GM12865 (cell line): ENCODE measurements around the gene PLA2G4B.

Experiments
- DNase-seq: peaks from one replicate; pipeline ENCODE4 v3.0.0; 2010; ENCODE audit warnings: low read depth
- H3K4me3 ChIP-seq: 2 replicates; pipeline ENCODE4 v1.5.1; 2011; ENCODE audit warnings: mild to moderate bottlenecking, low read depth, low read length, control low read depth
- CTCF ChIP-seq: IDR thresholded peaks from 2 replicates; pipeline ENCODE4 v1.5.1; 2011; ENCODE audit warnings: low read length, control low read depth, low read depth, inconsistent platforms; ENCODE audit not compliant: insufficient read depth; ENCODE audit errors: missing control alignments

Gene PLA2G4B

GRCh38 chr15:41885841-41886240, 47.2 kb downstream of the PLA2G4B start:
- DNase-seq, result no peak
- no peak for TF ChIP-seq CTCF
- no peak overlapping the region for H3K4me3 ChIP-seq

- no peak overlapping the region for H3K4me3 ChIP-seq
- TF ChIP-seq CTCF, result no peak
- DNase-seq, result no peak
Measured at GRCh38 chr15:41886741-41887140, 48.1 kb downstream of the PLA2G4B start.

GRCh38 chr15:41887161-41887560, 48.5 kb downstream of the PLA2G4B start:
- DNase-seq, result no peak
- TF ChIP-seq CTCF, result no peak
- H3K4me3 ChIP-seq, result no peak overlapping the region

- no peak for DNase-seq
- no peak for TF ChIP-seq CTCF
- H3K4me3 ChIP-seq, result no peak overlapping the region
Measured at GRCh38 chr15:41887893-41888292, 49.2 kb downstream of the PLA2G4B start.

- no peak overlapping the region for H3K4me3 ChIP-seq
- peak; percentile 21 for DNase-seq
- TF ChIP-seq CTCF, result no peak
Measured at GRCh38 chr15:41888662-41889253, 50.1 kb downstream of the PLA2G4B start.

- TF ChIP-seq CTCF, result no peak
- DNase-seq, result no peak
- no peak overlapping the region for H3K4me3 ChIP-seq
Measured at GRCh38 chr15:41890050-41890690, 51.5 kb downstream of the PLA2G4B start.

- no peak for DNase-seq
- TF ChIP-seq CTCF, result no peak
- H3K4me3 ChIP-seq, result no peak overlapping the region
Measured at GRCh38 chr15:41891226-41891625, 52.6 kb downstream of the PLA2G4B start.
